Muscle layer of duodenum (tissue), 2 donors: ENCODE data around the gene ENG.
"Not testable (repeated sequence)": the region's sequence is repeated elsewhere in the genome, so short reads cannot be mapped to it uniquely, and the experiment has no call there.

Experiments used
- H3K27ac ChIP-seq: one replicate; pipeline ENCODE4 v1.7.0; 2013; ENCODE audit warnings: mild to moderate bottlenecking, low read length
- H3K27me3 ChIP-seq: one replicate; pipeline ENCODE4 v1.7.0; 2013; ENCODE audit warnings: low read depth, mild to moderate bottlenecking, control low read depth, low read length
- H3K36me3 ChIP-seq, 2 donors: one replicate each; pipeline ENCODE4 v1.7.0; 2013; ENCODE audit warnings: low read length in 2 of 2, control low read depth in 1 of 2, mild to moderate bottlenecking in 1 of 2; ENCODE audit not compliant: insufficient read depth in 2 of 2, control insufficient read depth in 1 of 2
- H3K4me1 ChIP-seq, 2 donors: one replicate each; pipeline ENCODE4 v1.7.0; 2013; ENCODE audit warnings: low read length in 2 of 2, mild to moderate bottlenecking in 2 of 2, control low read depth in 1 of 2, moderate library complexity in 1 of 2; ENCODE audit not compliant: insufficient read depth in 2 of 2, control insufficient read depth in 1 of 2
- H3K4me3 ChIP-seq, 2 donors: one replicate each; pipeline ENCODE4 v1.7.0; 2013; ENCODE audit warnings: low read length in 2 of 2, low read depth in 1 of 2, mild to moderate bottlenecking in 1 of 2
- H3K9me3 ChIP-seq, 2 donors: one replicate each; pipeline ENCODE4 v1.7.0; 2013; ENCODE audit warnings: low read length in 2 of 2, control low read depth in 1 of 2, mild to moderate bottlenecking in 1 of 2; ENCODE audit not compliant: control insufficient read depth in 1 of 2
- donor health status: healthy.

Gene ENG

GRCh38 chr9:127848756-127849504 lies 5.5 kb downstream of the ENG start:
- Histone ChIP-seq H3K4me3 (no peak overlapping the region), H3K27ac (no peak overlapping the region), H3K27me3 (no peaks in the 10 kb centered on the region), H3K9me3 (peaks cover 7 to 9% of the 10 kb centered on the region in 2 donors), H3K4me1 (peaks cover 0 to 5% of the 10 kb centered on the region in 2 donors), H3K36me3 (peaks cover 0 to 7% of the 10 kb centered on the region in 2 donors)

- Histone ChIP-seq H3K27me3 (no peaks in the 10 kb centered on the region), H3K36me3 (peaks cover 2 to 7% of the 10 kb centered on the region in 2 donors), H3K4me3 (no peak overlapping the region), H3K4me1 (peaks cover 0 to 5% of the 10 kb centered on the region in 2 donors), H3K27ac (no peak overlapping the region), H3K9me3 (peaks cover 7 to 9% of the 10 kb centered on the region in 2 donors)
These were observed 6.4 kb downstream of the ENG start for GRCh38 chr9:127847833-127848755.

GRCh38 chr9:127847178-127847510 lies 7.3 kb downstream of the ENG start:
- Histone ChIP-seq H3K27me3 (no peaks in the 10 kb centered on the region), H3K36me3 (peaks cover 5 to 7% of the 10 kb centered on the region in 2 donors), H3K4me3 (no peak overlapping the region), H3K27ac (no peak overlapping the region), H3K9me3 (peaks cover 7 to 9% of the 10 kb centered on the region in 2 donors), H3K4me1 (peaks cover 0 to 3% of the 10 kb centered on the region in 2 donors)

- peaks cover 7 to 9% of the 10 kb centered on the region in 2 donors for H3K9me3 ChIP-seq
- peaks cover 6 to 7% of the 10 kb centered on the region in 2 donors for H3K36me3 ChIP-seq
- no peaks in the 10 kb centered on the region for H3K4me1 ChIP-seq
- no peak overlapping the region for H3K4me3 ChIP-seq
- no peaks in the 10 kb centered on the region for H3K27me3 ChIP-seq
- no peak overlapping the region for H3K27ac ChIP-seq
These were observed 7.8 kb downstream of the ENG start for GRCh38 chr9:127846443-127847177.

- not testable (repeated sequence) for H3K9me3 ChIP-seq, H3K27ac ChIP-seq, H3K27me3 ChIP-seq, H3K36me3 ChIP-seq, H3K4me1 ChIP-seq, H3K4me3 ChIP-seq
These were observed 8.8 kb downstream of the ENG start for GRCh38 chr9:127845619-127846018.

GRCh38 chr9:127844821-127845359 lies 9.6 kb downstream of the ENG start:
- no peaks in the 10 kb centered on the region for H3K27me3 ChIP-seq
- H3K27ac ChIP-seq: no peak overlapping the region
- H3K4me1 ChIP-seq: no peaks in the 10 kb centered on the region
- no peak overlapping the region for H3K4me3 ChIP-seq
- peaks cover 7 to 8% of the 10 kb centered on the region in 2 donors for H3K9me3 ChIP-seq
- H3K36me3 ChIP-seq: peaks cover 3 to 9% of the 10 kb centered on the region in 2 donors

- H3K27me3 ChIP-seq: no peaks in the 10 kb centered on the region
- H3K4me1 ChIP-seq: peaks cover 12 to 25% of the 10 kb centered on the region in 2 donors
- no peak overlapping the region for H3K27ac ChIP-seq
- peaks cover 2 to 9% of the 10 kb centered on the region in 2 donors for H3K36me3 ChIP-seq
- H3K4me3 ChIP-seq: no peak overlapping the region
- H3K9me3 ChIP-seq: no peaks in the 10 kb centered on the region
These were observed 13.2 kb downstream of the ENG start for GRCh38 chr9:127841087-127841835.

- peak overlapping the region; percentile 82 for H3K27ac ChIP-seq
- H3K36me3 ChIP-seq: peaks cover 4 to 9% of the 10 kb centered on the region in 2 donors
- peaks cover 12 to 35% of the 10 kb centered on the region in 2 donors for H3K4me1 ChIP-seq
- peak overlapping the region in 1 of 2 donors; percentile 32 for H3K4me3 ChIP-seq
- H3K27me3 ChIP-seq: no peaks in the 10 kb centered on the region
- H3K9me3 ChIP-seq: no peaks in the 10 kb centered on the region
These were observed 15.9 kb downstream of the ENG start for GRCh38 chr9:127838375-127839078.

GRCh38 chr9:127837346-127837745 lies 17.1 kb downstream of the ENG start:
- Histone ChIP-seq H3K27me3 (no peaks in the 10 kb centered on the region), H3K4me3 (no peak overlapping the region), H3K36me3 (peaks cover 4% of the 10 kb centered on the region in 2 donors), H3K9me3 (no peaks in the 10 kb centered on the region), H3K27ac (peak overlapping the region; percentile 82), H3K4me1 (peaks cover 12 to 42% of the 10 kb centered on the region in 2 donors)

- Histone ChIP-seq H3K27ac (peak overlapping the region; percentile 82), H3K4me1 (peaks cover 12 to 42% of the 10 kb centered on the region in 2 donors)
- not testable (repeated sequence) for H3K9me3 ChIP-seq, H3K36me3 ChIP-seq, H3K27me3 ChIP-seq, H3K4me3 ChIP-seq
These were observed 17.9 kb downstream of the ENG start for GRCh38 chr9:127836561-127836960.
